Fibroblast of skin of right biceps (primary cell): Measurements from ENCODE around the gene CCDC157.

Experiments
- DNase-seq: peaks from one replicate; pipeline ENCODE4 v3.0.0-alpha.2; 2013

The CCDC157 gene

DNA sequence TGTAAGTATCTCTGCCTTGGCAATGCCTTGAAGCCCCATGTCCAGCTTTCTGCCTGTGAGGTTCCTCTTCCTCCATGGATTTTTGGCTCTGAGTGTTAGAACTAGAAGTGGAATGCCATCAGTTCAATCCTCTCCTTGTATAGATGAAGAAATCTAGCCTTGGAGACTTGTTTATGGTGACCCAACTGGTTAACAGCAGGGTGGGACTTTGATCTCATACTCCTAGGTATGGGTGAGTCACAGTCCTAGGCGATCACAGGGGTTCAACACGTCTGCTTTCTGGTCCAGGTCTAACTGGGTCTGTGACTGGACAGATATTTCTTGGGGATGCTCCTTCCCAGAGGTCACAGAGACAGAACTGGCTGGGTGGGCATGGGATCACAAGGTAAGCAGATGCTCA, 59.6 kb downstream of the CCDC157 start:
- DNase-seq, result no peak

DNA sequence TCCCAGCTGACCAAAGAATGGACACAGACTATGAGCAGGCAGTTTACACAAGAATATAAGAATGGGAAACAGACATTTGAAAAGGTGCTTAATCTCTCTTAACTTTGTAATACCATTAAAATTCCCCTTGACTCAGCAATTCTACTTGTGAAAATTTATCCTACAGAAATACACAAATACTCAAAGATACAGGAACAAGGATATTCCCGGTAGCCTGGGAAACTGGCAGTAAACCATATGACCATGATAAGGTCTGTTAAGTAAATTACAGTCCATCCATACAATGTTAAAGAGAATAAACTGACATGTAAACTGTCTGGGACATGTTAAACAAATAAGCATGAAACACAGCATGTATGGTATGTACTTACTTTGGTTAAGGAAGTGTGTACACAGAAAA, 60.0 kb downstream of the CCDC157 start:
- no peak for DNase-seq

DNA sequence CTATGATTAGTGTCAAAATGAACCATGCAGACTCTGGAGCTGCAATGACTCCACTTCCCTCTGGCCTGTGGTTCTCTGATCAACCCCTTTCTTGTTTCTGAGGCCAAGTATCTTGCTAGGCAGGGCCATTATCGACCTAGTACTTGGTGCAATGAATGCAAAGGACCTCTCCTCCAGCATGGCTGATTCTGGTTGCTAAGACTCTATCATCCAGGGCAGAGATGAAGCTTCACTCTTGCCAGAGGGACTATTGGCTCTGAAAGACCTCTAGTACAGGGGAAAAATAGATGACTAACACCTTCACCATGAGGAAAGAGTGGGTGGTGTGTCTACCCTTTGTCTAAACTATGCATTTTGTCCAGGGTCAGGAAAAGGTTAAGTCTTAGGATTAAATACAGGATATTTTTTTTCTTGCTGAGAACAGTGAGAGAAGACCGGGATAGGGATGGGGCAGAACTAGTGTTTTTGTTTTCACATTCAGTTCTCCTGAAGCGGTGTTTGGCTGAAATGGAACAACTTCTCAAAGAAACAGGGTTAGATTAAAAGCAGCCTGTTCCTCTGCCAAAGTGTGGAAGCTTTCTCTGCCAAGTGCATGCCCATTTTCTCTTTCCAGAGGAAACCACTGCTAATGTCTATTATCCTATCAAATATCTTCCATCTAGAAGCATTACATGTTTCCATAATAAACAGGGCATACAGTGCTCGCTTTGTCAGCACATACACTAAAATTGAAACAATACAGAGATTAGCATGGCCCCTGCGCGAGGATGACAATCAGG, 63.7 kb downstream of the CCDC157 start:
- DNase-seq, result peak; percentile 88

DNA sequence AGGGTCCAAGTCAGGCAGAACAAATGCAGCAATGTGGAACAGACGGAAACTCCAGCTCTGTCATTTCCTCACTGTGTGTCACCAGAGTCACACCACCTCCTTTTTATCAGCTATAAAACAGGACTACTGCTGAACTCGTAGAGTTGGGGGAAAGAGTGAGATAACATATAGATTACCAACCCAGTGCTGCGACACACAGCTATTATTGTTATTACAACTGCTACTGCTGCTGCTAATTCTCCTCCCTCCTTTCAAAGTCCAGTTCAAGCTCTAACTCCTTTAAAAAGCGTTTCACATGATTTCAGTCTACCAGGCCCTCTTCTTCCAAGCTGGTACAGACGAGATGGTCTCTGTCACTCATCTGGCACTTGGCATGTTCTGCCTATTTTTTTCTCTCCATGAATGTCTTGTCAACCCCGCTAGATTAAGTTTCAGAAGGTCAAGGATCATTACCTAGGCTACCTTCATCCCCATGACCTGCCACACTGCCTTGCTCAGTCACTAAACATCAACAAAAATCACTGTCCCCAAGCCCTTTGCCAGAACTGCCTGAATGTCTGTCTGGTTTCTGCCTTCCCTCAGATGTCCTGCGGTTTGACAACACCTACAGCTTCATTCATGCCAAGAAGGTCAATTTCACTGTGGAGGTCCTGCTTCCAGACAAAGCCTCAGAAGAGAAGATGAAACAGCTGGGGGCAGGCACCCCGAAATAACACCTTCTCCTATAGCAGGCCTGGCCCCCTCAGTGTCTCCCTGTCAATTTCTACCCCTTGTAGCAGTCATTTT, 65.1 kb downstream of the CCDC157 start:
- no peak for DNase-seq

DNA sequence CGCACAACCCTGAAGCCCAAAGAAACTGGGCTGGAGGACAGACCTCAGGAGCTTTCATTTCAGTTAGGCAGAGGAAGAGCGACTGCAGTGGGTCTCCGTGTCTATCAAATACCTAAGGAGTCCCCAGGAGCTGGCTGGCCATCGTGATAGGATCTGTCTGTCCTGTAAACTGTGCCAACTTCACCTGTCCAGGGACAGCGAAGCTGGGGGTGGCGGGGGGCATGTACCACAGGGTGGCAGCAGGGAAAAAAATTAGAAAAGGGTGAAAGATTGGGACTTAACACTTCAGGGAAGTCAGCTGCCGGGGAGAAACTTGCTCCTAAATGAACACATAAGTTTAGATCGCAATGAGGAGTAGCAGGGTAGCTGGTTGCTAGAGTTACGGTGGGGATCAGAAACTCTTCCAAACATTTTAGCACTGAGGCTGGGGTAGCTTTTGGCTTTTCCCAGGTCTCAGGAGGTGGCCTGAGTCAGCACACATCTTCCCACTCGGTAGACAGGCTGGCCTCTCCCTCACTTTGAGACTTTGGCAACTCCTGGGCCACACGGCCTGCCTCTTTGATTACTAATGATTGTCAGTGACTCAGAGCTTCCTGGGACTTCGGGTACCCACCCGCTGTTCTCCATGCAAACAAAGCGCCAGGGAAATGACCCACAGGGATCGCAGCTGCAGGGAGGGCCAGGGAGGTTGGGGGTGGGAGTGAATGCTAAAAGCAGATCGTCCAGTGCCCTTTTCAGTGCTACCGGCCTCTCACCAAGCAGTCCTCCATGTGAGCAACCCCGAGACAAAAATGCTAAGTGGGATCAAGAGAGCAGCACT, 65.9 kb downstream of the CCDC157 start:
- DNase-seq, result peak; percentile 96

DNA sequence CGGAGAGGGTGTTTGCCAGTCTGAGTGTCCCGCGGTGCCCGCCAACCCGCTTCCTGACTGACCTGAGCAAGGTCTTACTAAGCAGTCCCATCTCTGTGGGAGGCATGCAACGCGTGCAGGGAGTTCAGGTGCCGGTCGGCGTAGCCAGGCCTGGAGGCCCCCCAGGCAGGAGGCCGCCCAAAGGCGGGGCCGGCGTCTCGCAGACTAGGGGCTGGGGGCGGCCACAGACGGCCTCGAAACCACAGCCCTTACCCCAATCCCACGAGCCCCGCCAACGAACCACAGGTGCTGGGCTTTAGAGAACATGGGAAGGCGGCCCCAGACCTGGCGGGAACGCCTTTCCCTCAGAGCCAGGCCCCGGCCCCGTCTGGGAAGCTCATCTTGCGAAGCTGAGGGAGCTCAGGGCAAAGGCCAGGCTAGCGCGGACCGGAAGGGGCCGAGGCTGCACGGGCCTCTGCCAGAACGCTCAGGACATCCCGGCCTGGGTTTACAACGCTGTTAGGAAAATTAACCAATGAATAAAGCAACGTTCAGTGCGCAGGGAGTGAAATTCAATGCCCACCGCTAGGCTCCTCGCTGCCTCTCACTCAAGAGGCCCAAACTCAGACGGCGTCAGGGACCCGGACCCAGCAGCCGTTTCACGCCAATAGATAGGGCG, 66.6 kb downstream of the CCDC157 start:
- peak; percentile 64 for DNase-seq

DNA sequence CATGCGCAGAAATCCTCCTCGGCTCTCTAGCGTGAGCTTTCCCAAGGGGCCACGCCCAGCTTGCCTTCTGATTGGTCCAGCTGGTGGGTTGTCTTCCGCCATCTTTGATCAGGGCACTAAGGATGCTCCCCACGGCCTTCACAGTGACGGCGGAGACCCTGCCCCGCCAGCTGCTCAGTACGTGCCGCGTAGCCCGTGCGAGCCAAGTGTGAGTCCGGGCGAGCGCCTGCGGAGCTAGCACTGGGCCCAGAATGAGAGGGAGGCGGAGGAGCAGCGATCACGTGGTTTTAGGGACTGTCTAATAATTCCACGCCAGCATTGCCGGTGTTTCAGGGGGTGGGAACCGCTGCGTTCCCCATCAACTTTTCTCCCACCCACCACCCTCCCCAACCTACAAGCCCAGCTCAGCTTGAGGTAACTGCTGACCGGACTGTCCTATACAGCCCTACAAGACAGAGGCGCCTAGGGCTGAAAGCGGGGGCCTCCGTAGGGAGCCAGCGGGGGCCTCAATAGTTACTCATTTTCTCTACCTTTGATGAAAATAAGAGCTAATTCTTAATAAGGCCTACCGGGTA, 67.2 kb downstream of the CCDC157 start:
- peak; percentile 100 for DNase-seq

DNA sequence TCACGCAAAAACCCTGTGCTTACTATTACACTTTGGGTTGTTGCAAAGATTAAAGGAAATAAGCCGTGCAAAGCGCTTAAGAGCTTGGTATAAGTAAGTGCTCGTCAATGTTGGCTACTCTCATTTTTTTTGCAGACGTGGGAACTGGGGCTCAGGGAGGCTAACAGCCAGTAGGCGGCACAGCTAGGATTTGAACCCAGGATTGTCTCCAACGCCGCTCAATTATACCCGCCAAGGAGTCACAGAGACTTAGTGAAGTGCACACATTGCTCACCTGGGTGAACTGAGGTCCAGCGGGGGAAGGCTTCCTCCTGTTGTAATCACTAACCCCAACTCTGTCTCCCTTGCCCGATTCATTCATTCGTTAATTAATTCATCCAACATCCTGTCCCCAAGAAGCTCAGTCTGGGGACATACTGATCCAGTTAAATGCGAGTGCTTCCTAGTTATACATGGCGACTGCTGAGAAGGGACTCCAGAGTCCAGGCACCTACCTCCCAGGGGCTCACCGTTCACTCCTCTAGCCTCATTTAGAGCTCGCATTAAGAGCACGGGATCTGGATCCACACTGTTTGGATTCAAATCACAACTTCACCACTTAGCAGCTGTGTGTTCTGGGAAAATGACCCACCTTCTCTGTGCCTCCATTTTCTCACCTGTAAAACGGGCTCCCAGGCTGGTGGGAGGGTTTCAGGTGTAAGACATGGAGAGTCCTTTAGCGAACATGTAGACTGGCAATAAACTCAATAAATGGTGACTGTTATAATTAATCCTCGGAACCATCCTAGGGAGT, 67.9 kb downstream of the CCDC157 start:
- peak; percentile 46 for DNase-seq

DNA sequence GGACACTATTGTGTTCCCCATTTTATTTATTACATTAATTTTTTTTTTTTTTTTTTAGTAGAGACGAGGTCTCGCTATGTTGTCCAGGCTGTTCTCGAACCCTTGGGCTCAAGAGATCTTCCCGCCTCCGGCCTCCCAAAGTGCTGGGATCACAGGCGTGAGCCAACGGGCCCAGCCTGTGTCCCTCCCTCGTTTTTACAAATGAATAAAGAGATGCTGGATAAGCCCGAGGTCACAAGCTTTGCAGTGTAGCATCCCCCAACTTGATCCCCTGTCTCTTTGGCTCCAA, 68.5 kb downstream of the CCDC157 start:
- DNase-seq, result no peak

DNA sequence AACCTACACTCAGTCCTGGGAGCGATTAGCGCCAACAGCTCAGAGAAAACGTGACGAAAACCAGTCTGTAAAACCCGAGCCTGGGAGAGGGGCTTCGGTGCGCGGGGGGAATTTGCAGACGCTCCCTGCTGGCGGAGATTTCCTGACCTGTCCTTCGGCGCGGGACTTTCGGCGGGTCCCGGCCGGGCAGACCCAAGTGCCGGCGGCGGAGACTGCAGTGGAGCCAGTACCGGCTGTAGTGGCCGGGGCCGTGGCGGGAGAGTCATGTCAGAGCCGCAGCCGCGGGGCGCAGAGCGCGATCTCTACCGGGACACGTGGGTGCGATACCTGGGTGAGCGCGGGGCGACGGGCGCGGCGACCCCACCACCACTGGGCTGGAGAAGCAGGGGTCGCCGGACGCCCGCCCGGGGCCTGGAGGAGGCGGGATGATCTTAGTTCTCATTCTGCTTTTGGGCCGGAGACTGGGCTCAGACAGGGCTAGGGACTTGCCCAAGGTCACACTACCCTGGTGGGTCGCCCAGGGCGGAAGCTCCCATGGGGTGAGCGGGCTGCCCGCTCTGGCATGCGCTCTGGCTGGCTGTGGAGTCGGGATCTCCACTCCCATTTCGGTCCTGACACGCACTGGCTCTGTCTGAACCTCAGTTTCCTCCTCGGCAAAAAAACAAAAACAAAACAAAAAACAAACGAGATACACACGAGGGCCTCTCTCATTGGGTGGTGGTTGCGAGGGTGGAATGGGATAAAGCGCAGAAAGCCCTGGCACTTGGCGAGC, 69.0 kb downstream of the CCDC157 start, which contains the start of gene MTFP1:
MTFP1 (plus strand) TSS at position 153 of the 772 bp plus-strand sequence; CDS start at position 265, 112 bp downstream.
- peak; percentile 74 for DNase-seq
